Forelimb muscle (tissue), 1 donor: ENCODE measurements around the gene SFMBT1. TPM values are rescaled to one million over a fixed set of nuclear protein-coding genes. Genes with fewer than 3 reads are reported as not detected.

Source experiments
- DNase-seq: peaks from one replicate; pipeline ENCODE4 v3.0.0-alpha.2; 2013; ENCODE audit warnings: low read depth
- polyA plus RNA-seq: library from polyadenylated mRNA; unstranded; fragments of 120-200 nt; gene quantifications from one replicate; pipeline ENCODE4 v1.2.1, GENCODE V29; 2013; ENCODE audit not compliant: insufficient read length

The SFMBT1 gene, protein sequence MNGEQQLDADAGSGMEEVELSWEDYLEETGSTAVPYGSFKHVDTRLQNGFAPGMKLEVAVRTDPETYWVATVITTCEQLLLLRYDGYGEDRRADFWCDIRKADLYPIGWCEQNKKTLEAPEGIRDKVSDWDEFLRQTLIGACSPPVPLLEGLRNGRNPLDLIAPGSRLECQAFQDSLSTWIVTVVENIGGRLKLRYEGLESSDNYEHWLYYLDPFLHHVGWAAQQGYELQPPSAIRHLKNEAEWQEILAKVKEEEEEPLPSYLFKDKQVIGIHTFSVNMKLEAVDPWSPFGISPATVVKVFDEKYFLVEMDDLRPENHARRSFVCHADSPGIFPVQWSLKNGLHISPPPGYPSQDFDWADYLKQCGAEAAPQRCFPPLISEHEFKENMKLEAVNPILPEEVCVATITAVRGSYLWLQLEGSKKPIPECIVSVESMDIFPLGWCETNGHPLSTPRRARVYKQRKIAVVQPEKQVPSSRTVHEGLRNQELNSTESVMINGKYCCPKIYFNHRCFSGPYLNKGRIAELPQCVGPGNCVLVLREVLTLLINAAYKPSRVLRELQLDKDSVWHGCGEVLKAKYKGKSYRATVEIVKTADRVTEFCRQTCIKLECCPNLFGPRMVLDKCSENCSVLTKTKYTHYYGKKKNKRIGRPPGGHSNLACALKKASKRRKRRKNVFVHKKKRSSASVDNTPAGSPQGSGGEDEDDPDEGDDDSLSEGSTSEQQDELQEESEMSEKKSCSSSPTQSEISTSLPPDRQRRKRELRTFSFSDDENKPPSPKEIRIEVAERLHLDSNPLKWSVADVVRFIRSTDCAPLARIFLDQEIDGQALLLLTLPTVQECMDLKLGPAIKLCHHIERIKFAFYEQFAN
- polyA plus RNA-seq = 7.8 TPM

DNA sequence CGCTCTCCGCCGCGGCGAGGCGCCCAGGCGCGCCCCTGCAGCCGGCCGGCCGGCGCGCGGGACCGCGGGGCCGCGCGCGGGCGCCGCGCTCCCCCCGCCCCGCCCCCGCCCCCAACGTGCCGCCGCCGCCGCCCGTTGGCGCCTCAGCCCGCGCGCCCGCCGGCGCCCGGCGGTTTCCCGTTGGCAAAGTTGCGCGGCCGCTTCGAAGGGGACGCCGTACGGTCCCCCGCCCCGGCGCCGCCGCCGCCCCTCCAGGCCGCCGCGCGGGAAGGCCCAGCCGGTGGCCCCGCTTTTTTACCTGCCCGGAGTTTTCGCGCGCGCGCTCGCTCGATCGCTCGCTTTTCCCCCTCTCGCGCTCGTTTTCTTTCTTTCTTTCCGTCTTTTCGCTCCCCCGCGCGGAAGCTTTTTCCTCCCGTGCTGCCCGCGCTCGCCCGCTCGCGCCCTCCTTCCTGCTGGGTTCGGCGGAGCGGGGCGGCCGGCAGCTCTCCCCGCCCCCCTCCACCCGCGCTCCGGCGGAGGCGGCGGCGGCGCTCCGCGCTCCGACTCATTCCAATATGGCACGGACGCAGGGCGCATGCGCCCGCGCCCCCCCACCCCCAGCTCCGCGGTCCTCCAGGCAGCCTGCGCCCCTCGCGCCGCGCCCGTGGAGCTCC, at the start of gene SFMBT1:
SFMBT1 (minus strand) TSS at position 556 of the 653 bp plus-strand sequence. CDS start 76,945 bp downstream, outside the sequence.
- DNase-seq = no peak

DNA sequence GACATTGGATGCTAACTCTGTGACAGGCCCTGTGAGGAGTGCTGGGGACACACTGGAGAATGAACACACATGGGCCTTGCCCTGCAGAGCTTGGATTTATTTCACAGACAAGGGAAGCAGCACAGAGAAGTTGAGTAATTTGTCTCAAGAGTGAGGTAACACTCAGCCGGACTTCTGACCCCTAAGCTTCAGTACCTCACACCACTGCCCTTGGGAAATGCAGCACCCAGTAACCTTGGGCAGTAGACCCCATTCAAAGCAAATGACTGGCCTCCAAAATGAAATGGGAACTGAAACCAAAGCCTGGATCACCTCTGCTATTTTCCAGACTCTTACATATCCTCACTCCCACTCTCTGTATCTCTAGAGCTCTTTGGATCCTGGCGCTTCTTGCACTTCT, 47.1 kb upstream of the SFMBT1 start:
- no peak for DNase-seq

GRCh38 chr3:53092216-53092615, 46.3 kb upstream of the SFMBT1 start:
- DNase-seq = no peak

DNA sequence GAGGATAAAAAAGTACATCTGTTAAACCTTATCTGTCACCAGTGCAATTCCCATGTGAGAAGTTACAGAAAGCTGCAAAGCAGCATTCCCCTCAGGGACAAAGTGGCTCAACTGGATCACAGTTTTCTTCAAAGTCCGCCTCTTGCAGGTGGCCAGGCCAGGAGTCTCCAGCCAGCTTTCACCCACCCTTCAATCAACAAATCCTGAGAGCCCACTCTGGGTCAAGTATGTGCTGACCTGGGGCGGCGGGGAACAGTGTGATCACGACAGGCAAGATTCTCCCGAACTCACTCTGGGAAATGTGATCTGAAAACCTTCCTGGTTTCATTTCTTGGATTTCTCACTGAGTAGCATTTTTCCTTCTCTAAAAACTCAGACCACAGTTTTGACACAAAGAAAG, 45.1 kb upstream of the SFMBT1 start:
- DNase-seq = no peak

GRCh38 chr3:53089511-53089910, 43.6 kb upstream of the SFMBT1 start:
- no peak for DNase-seq

GRCh38 chr3:53085476-53085875, 39.6 kb upstream of the SFMBT1 start:
- DNase-seq = no peak

GRCh38 chr3:53084310-53085001, 38.6 kb upstream of the SFMBT1 start:
- DNase-seq = no peak

GRCh38 chr3:53083949-53084309, 38.1 kb upstream of the SFMBT1 start:
- no peak for DNase-seq

- DNase-seq = no peak
Measured at GRCh38 chr3:53083521-53083920, 37.6 kb upstream of the SFMBT1 start.

DNA sequence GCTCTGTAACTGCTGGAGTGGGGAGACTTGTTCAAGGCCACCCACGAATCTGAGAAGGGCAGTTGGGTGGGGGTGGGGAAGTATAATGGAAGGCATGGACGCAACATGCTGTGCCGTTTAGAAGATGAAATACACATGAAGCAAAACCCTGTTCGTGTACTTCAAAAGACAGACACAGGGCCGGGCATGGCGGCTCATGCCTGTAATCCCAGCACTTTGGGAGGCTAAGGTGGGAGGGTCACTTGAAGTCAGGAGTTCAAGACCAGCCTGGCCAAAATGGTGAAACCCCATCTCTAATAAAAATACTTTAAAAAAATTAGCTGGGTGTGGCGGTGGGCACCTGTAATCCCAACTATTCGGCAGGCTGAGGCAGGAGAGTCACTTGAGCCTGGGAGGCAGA, 36.9 kb upstream of the SFMBT1 start:
- DNase-seq = no peak

GRCh38 chr3:53081318-53081717, 35.4 kb upstream of the SFMBT1 start:
- no peak for DNase-seq

GRCh38 chr3:53080612-53081205, 34.8 kb upstream of the SFMBT1 start:
- no peak for DNase-seq

- no peak for DNase-seq
Measured at GRCh38 chr3:53079791-53080555, 34.1 kb upstream of the SFMBT1 start.

GRCh38 chr3:53079147-53079546, 33.3 kb upstream of the SFMBT1 start:
- DNase-seq = no peak

DNA sequence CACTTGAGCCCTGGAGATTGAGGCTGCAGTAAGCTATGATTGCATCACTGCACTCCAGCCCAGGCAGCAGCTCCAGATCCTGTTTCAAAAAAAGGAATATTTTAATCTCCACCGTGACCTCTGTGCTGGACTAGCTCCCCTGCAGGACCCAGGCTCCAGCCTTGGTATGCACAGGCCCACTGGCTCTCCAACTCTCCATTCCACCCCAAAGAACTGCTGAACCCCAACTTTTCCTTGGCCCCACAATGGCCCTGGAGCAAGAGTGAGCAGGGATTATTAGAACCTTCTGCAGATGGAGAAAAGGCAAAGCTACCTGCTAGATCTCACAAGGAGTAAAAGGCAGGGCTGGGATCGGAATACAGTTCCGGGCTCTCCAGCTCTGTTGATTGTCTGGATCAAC, 32.8 kb upstream of the SFMBT1 start:
- DNase-seq = no peak

DNA sequence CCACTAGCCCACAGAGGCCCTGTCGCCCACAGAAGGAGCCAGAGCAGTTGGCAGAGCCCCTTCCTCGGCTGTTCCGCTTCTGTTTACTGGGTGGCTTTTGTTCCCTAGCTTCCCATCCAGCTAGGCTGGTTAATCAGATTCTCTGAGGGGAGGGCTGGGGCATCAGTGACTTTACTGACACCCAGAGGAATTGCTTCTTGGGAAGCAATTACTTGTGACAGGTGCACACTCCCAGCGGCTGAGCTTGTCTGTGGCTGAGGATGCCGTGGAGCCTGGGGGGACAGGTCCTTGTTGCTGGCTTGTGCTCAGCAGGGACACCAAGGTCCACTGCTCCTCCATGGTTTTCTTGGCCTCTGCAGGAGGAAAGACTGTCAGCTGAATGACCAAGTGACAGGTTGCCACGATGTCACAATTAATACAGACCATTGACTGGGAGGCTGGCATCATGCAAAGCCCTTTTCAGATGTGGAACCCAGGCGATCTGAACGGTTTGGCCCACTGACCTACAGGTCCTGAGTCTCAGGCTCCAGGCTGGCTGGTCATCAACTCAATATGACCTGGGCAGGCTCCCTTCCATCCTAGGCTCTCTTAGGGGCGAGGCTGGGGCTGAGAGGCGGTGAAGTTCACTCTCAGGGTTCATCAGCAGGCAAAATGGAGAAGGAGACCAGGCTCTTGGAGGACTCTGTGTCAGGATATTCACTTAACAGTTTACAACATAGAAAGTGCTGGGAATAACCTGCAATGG, 31.8 kb upstream of the SFMBT1 start:
- no peak for DNase-seq

GRCh38 chr3:53075743-53076140, 29.9 kb upstream of the SFMBT1 start:
- DNase-seq = no peak

GRCh38 chr3:53074761-53075742, 29.2 kb upstream of the SFMBT1 start:
- no peak for DNase-seq

DNA sequence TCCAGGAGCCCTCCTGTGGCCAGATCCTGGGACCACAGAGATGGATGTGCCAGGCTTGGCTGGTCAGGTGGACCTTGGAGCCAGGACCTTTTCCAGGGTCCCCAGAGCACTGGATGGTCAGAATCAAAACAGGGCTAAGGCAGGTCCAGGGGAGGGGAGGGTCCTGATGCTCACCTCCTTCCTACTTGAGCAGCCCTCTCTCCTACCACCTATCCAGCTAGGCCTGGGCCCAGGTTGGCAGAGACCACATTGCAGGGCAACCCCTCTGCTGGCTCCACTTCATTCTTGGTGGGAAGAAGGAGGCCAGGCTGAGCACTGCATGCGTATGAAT, 28.5 kb upstream of the SFMBT1 start:
- DNase-seq = no peak
